IMR-90 (cell line): ENCODE data around the gene GPC6. TPM values are rescaled to one million over a fixed set of nuclear protein-coding genes. Genes with fewer than 3 reads are reported as not detected.

ENCODE experiments used
- ATAC-seq: fragments of 200-7000 bp; cut with Tn5 transposase; 2 replicates; pipeline ENCODE4 v1.9.1; 2020; ENCODE audit warnings: low read depth, mild to moderate bottlenecking, moderate library complexity
- BruUV-seq: library from RNA; stranded (reverse); fragments of 400-500 nt; replicated peaks from 2 replicates; lab custom pipeline; 2021; lab: Mats Ljungman, UMichigan
- CTCF ChIA-PET: fragments of 300-600 bp; formaldehyde crosslinking; extraction: SDS; loops from one replicate; lab custom pipeline; 2021; ENCODE audit warnings: antibody characterized with exemption; lab: Yijun Ruan, JAX
- POLR2A ChIA-PET: fragments of 300-600 bp; sonication (Branson Sonifier 250); formaldehyde crosslinking; loops from one replicate; lab custom pipeline; 2022; ENCODE audit warnings: antibody characterized with exemption; ENCODE audit not compliant: unreplicated experiment; lab: Charles Lee
- DNase-seq: peaks from one replicate; pipeline ENCODE4 v3.0.0; 2013
- H2AFZ ChIP-seq: replicated peaks from 2 replicates; pipeline ENCODE3; 2013; ENCODE audit warnings: low read length, mild to moderate bottlenecking; ENCODE audit not compliant: poor library complexity
- H2AK5ac ChIP-seq: 2 replicates; pipeline ENCODE4 v1.6.1; 2013; ENCODE audit warnings: low read depth, low read length, inconsistent platforms
- H2AK9ac ChIP-seq: replicated peaks from 2 replicates; pipeline ENCODE3; 2013; ENCODE audit warnings: mild to moderate bottlenecking, low read depth, low read length, moderate library complexity; ENCODE audit not compliant: poor library complexity
- H2BK120ac ChIP-seq: 2 replicates; pipeline ENCODE4 v1.6.1; 2013; ENCODE audit warnings: low read depth, low read length, inconsistent platforms
- H2BK15ac ChIP-seq: 3 replicates; pipeline ENCODE4 v1.6.1; 2013; ENCODE audit warnings: low read depth, low read length, inconsistent platforms
- H2BK20ac ChIP-seq: 2 replicates; pipeline ENCODE4 v1.6.1; 2013; ENCODE audit warnings: low read depth, mild to moderate bottlenecking, inconsistent platforms, low read length, moderate library complexity
- H2BK5ac ChIP-seq: 2 replicates; pipeline ENCODE4 v1.6.1; 2013; ENCODE audit warnings: mild to moderate bottlenecking, low read depth, low read length, inconsistent platforms; ENCODE audit not compliant: poor library complexity, severe bottlenecking
- H3K14ac ChIP-seq: replicated peaks from 2 replicates; pipeline ENCODE4 v1.6.1; 2013; ENCODE audit warnings: low read depth, low read length, inconsistent platforms
- H3K18ac ChIP-seq: 2 replicates; pipeline ENCODE4 v1.6.1; 2013; ENCODE audit warnings: low read depth, low read length, control low read depth
- H3K23ac ChIP-seq: 2 replicates; pipeline ENCODE4 v1.6.1; 2013; ENCODE audit warnings: low read depth, low read length, inconsistent platforms
- H3K27ac ChIP-seq: 2 replicates; pipeline ENCODE4 v1.5.1; 2013; ENCODE audit warnings: mild to moderate bottlenecking, control low read depth, low read length; ENCODE audit not compliant: insufficient read depth
- H3K27me3 ChIP-seq: 2 replicates; pipeline ENCODE4 v1.6.1; 2013; ENCODE audit warnings: low read length; ENCODE audit not compliant: control insufficient read depth, insufficient read depth
- H3K36me3 ChIP-seq: 2 replicates; pipeline ENCODE4 v1.6.1; 2013; ENCODE audit warnings: low read length, mixed read lengths; ENCODE audit not compliant: control insufficient read depth, insufficient read depth
- H3K4ac ChIP-seq: 2 replicates; pipeline ENCODE4 v1.6.1; 2013; ENCODE audit warnings: low read depth, low read length, inconsistent platforms
- H3K4me1 ChIP-seq: 2 replicates; pipeline ENCODE4 v1.6.1; 2013; ENCODE audit warnings: low read length, mixed read lengths; ENCODE audit not compliant: control insufficient read depth, insufficient read depth
- H3K4me2 ChIP-seq: 2 replicates; pipeline ENCODE4 v1.6.1; 2013; ENCODE audit warnings: low read depth, mild to moderate bottlenecking, control low read depth, low read length, moderate library complexity
- H3K4me3 ChIP-seq: 2 replicates; pipeline ENCODE4 v1.5.1; 2013; ENCODE audit warnings: low read depth, mild to moderate bottlenecking, control low read depth, low read length, moderate library complexity; ENCODE audit not compliant: insufficient read depth
- H3K56ac ChIP-seq: 2 replicates; pipeline ENCODE4 v1.6.1; 2013; ENCODE audit warnings: low read length, inconsistent platforms; ENCODE audit not compliant: insufficient read depth; ENCODE audit errors: extremely low read depth
- H3K79me1 ChIP-seq, 2 experiments: 2 replicates each; pipeline ENCODE4 v1.6.1; 2013; ENCODE audit warnings: low read length in 2 of 2, inconsistent platforms in 1 of 2, low read depth in 1 of 2
- H3K9ac ChIP-seq: 2 replicates; pipeline ENCODE4 v1.6.1; 2013; ENCODE audit warnings: low read depth, low read length, control low read depth
- H3K9me1 ChIP-seq: 2 replicates; pipeline ENCODE4 v1.6.1; 2013; ENCODE audit warnings: low read length, inconsistent platforms; ENCODE audit not compliant: insufficient read depth
- H3K9me3 ChIP-seq: 2 replicates; pipeline ENCODE4 v1.6.1; 2013; ENCODE audit warnings: low read length; ENCODE audit not compliant: control insufficient read depth, insufficient read depth
- H4K20me1 ChIP-seq: 2 replicates; pipeline ENCODE4 v1.6.1; 2013; ENCODE audit warnings: low read length, inconsistent platforms; ENCODE audit not compliant: insufficient read depth
- H4K5ac ChIP-seq: 2 replicates; pipeline ENCODE4 v1.6.1; 2013; ENCODE audit warnings: mild to moderate bottlenecking, low read depth, low read length, control low read depth
- H4K8ac ChIP-seq, 2 experiments: 2 replicates each; pipeline ENCODE4 v1.6.1; 2013; ENCODE audit warnings: low read depth in 2 of 2, low read length in 2 of 2, control low read depth in 1 of 2, inconsistent platforms in 1 of 2
- H4K91ac ChIP-seq: 2 replicates; pipeline ENCODE4 v1.6.1; 2013; ENCODE audit warnings: low read depth, low read length, inconsistent platforms; ENCODE audit not compliant: insufficient read depth
- BHLHE40 ChIP-seq: fragments of 150-350 bp; IDR thresholded peaks from 2 replicates; pipeline ENCODE4 v1.6.1; 2016; ENCODE audit warnings: mild to moderate bottlenecking, low read depth, low read length
- CEBPB ChIP-seq: IDR thresholded peaks from 2 replicates; pipeline ENCODE4 v1.6.1; 2012; ENCODE audit warnings: low read depth, low read length, improper control_type of control experiment
- CHD1 ChIP-seq: IDR thresholded peaks from 2 replicates; pipeline ENCODE4 v1.6.1; 2012; ENCODE audit warnings: low read depth, low read length, improper control_type of control experiment
- CTCF ChIP-seq: conservative IDR thresholded peaks from 2 replicates; pipeline ENCODE4 v1.5.1; 2012; ENCODE audit warnings: mild to moderate bottlenecking, low read depth, low read length, improper control_type of control experiment
- FOS ChIP-seq: fragments of 150-350 bp; IDR thresholded peaks from 2 replicates; pipeline ENCODE4 v1.6.1; 2016; ENCODE audit warnings: low read depth, low read length
- MAZ ChIP-seq: IDR thresholded peaks from 2 replicates; pipeline ENCODE4 v1.6.1; 2012; ENCODE audit warnings: low read depth, mild to moderate bottlenecking, low read length, improper control_type of control experiment, moderate library complexity, borderline replicate concordance
- NFE2L2 ChIP-seq: fragments of 150-350 bp; IDR thresholded peaks from 2 replicates; pipeline ENCODE4 v1.6.1; 2016; ENCODE audit warnings: low read depth, mild to moderate bottlenecking, low read length
- RAD21 ChIP-seq: IDR thresholded peaks from 2 replicates; pipeline ENCODE4 v1.6.1; 2012; ENCODE audit warnings: low read length, improper control_type of control experiment
- RCOR1 ChIP-seq: IDR thresholded peaks from 2 replicates; pipeline ENCODE4 v1.6.1; 2012; ENCODE audit warnings: mild to moderate bottlenecking, low read length, improper control_type of control experiment; ENCODE audit not compliant: insufficient replicate concordance
- RFX5 ChIP-seq: IDR thresholded peaks from 2 replicates; pipeline ENCODE4 v1.8.0; 2012; ENCODE audit warnings: low read depth, mild to moderate bottlenecking, low read length, moderate library complexity
- SMC3 ChIP-seq: fragments of 150-350 bp; IDR thresholded peaks from 2 replicates; pipeline ENCODE4 v1.6.1; 2016; ENCODE audit warnings: low read depth, mild to moderate bottlenecking, antibody characterized with exemption, low read length, moderate library complexity
- USF2 ChIP-seq: fragments of 150-350 bp; IDR thresholded peaks from 2 replicates; pipeline ENCODE4 v1.6.1; 2017; ENCODE audit warnings: mild to moderate bottlenecking, antibody characterized with exemption, low read length, low read depth
- WGBS, 2 experiments: methylation state at CpG; one replicate each; pipeline versions ENCODE4 v1.1.5 to v1.1.7; 2013; ENCODE audit warnings: missing lambda C conversion rate in 2 of 2; ENCODE audit not compliant: insufficient read length in 1 of 2; ENCODE audit errors: extremely low coverage in 2 of 2; 5-methylcytosine and 5-hydroxymethylcytosine counted together
- dilution Hi-C: fragments of 300-500 bp; cut with HindIII; formaldehyde crosslinking; loops from one replicate; pipeline ENCODE4 v1.14.3; 2018; ENCODE audit warnings: low sequenced_read_pairs; ENCODE audit not compliant: unreplicated experiment
- in situ Hi-C: fragments of 300-500 bp; cut with MboI; formaldehyde crosslinking; loops from 3 replicates; pipeline ENCODE4 v1.14.3; 2019; ENCODE audit warnings: low sequenced_read_pairs, inconsistent platforms, mixed read lengths
- intact Hi-C: fragments of 100-400 bp; cut with micrococcal nuclease; formaldehyde crosslinking; loops from 2 replicates; pipeline ENCODE4 v1.10.0; 2022
- polyA plus RNA-seq, 3 experiments: library from polyadenylated mRNA; depleted of rRNA; stranded (reverse); fragments of >200 nt; gene quantifications; 2 replicates each; pipeline ENCODE4 v1.2.3, GENCODE V29; 2012; ENCODE audit warnings: low replicate concordance in 1 of 3
- total RNA-seq: library from RNA; depleted of rRNA; stranded (reverse); fragments of >200 nt; gene quantifications from 2 replicates; pipeline ENCODE4 v1.2.3, GENCODE V29; 2012

GPC6 gene
- total and polyA plus RNA-seq, 2 of the 4 experiments (the other 2 are of a cell fraction): 14.9 to 39.4 TPM

GRCh38 chr13:94192431-94192975, 965.9 kb downstream of the GPC6 start:
- no peak overlapping the region for H2AK9ac ChIP-seq
- CTCF ChIA-PET: interaction anchor here (0.7 to 1.1 kb wide), 2 partner anchors 18 to 20 kb away, joined by 3 read pairs; no protein-coding TSS in a partner anchor
- H3K4me3 ChIP-seq: no peak overlapping the region
- H4K5ac ChIP-seq: no peak overlapping the region
- in situ Hi-C loops (no loop called here), intact Hi-C loops (loop anchor here (10.0 kb wide), 1 partner anchor 968 kb away; the partner anchor contains the start of gene GPC6), dilution Hi-C loops (no loop called here)
- H3K14ac ChIP-seq: no peak overlapping the region
- H3K9me3 ChIP-seq: no peaks in the 10 kb centered on the region
- POLR2A ChIA-PET: no interaction called here
- H2AFZ ChIP-seq: no peak overlapping the region
- H3K18ac ChIP-seq: 0 out of 2 replicates have a peak overlapping the region, but pooled peaks have one; percentile 28
- H2BK120ac ChIP-seq: no peak overlapping the region
- H2BK15ac ChIP-seq: peak overlapping the region; percentile 8; the same call in 1 of the 3 replicates
- no peak overlapping the region for H3K4ac ChIP-seq
- H3K4me1 ChIP-seq: peaks cover 2% of the 10 kb centered on the region; the same call in 1 of the 2 replicates
- H3K9ac ChIP-seq: no peak overlapping the region
- no peaks in the 10 kb centered on the region for H4K20me1 ChIP-seq
- BruUV-seq: no TSS peak
- no peaks in the 10 kb centered on the region; the same call in 1 of the 2 replicates for H3K9me1 ChIP-seq
- H3K27me3 ChIP-seq: no peaks in the 10 kb centered on the region
- no peak overlapping the region for H3K56ac ChIP-seq
- H2BK20ac ChIP-seq: no peak overlapping the region
- H4K91ac ChIP-seq: no peak overlapping the region
- H3K27ac ChIP-seq: no peak overlapping the region
- DNase-seq: peak; percentile 26
- no peak overlapping the region for H3K23ac ChIP-seq
- no peak for TF ChIP-seq NFE2L2
- TF ChIP-seq BHLHE40: no peak
- TF ChIP-seq CTCF: peak; percentile 40
- no peak for TF ChIP-seq CHD1
- no peak for TF ChIP-seq USF2
- no peak for TF ChIP-seq CEBPB
- no peak for TF ChIP-seq RCOR1
- TF ChIP-seq RAD21: peak; percentile 49
- no peak for TF ChIP-seq MAZ
- TF ChIP-seq FOS: no peak
- TF ChIP-seq SMC3: peak; percentile 45
- TF ChIP-seq RFX5: no peak
- no peak overlapping the region for H3K4me2 ChIP-seq
- 86% methylated on average over 1 of the region's 3 CpGs; no CpG with 5 or more reads in 1 of the 2 experiments for WGBS, 2 experiments
- no peaks in the 10 kb centered on the region for H3K36me3 ChIP-seq
- H2BK5ac ChIP-seq: no peak overlapping the region
- no peak for ATAC-seq
- H3K79me1 ChIP-seq: no peaks in the 10 kb centered on the region
- no peak overlapping the region; the same call in 1 of the 2 replicates for H2AK5ac ChIP-seq
- no peak overlapping the region for H4K8ac ChIP-seq
